HFFc6 (cell line): ENCODE measurements around the gene TCEA2. TPM values are rescaled to one million over a fixed set of nuclear protein-coding genes. Genes with fewer than 3 reads are reported as not detected.

Experiments
- DNase-seq: peaks from one replicate; pipeline ENCODE4 v3.0.0-alpha.2; 2018
- H3K27ac Mint-ChIP-seq: 2 replicates; pipeline ENCODE4 v1.8.0; 2020; ENCODE audit warnings: mild to moderate bottlenecking, mixed read lengths
- H3K27me3 Mint-ChIP-seq: 2 replicates; pipeline ENCODE4 v1.8.0; 2021; ENCODE audit warnings: mild to moderate bottlenecking, moderate library complexity, mixed read lengths; ENCODE audit not compliant: insufficient read depth
- H3K36me3 Mint-ChIP-seq: 2 replicates; pipeline ENCODE4 v1.8.0; 2021; ENCODE audit warnings: low read depth, mixed read lengths
- H3K4me1 Mint-ChIP-seq: 2 replicates; pipeline ENCODE4 v1.8.0; 2020; ENCODE audit warnings: low read depth, mixed read lengths
- H3K4me3 Mint-ChIP-seq: 2 replicates; pipeline ENCODE4 v1.8.0; 2020; ENCODE audit warnings: mild to moderate bottlenecking, moderate library complexity, mixed read lengths
- H3K9me3 Mint-ChIP-seq: 2 replicates; pipeline ENCODE4 v1.8.0; 2020; ENCODE audit warnings: mild to moderate bottlenecking, mixed read lengths
- total RNA-seq, 6 experiments: library from RNA; stranded (reverse); fragmentation: NEBNext Ultra II Directional; extraction: Animal tissue kit (Norgen Biotek cat#: 25700); gene quantifications; 2 replicates in 1 of 6; 3 replicates in 5 of 6; pipeline ENCODE4 v1.2.3, GENCODE V29; 2021
- TF ChIP-seq, protein P1 (sequence below): fragments of 200-600 bp; sonication (generic); IDR thresholded peaks from 2 replicates; pipeline ENCODE4 v1.5.0; 2021; ENCODE audit warnings: antibody characterized with exemption, mild to moderate bottlenecking

Gene TCEA2
- total RNA-seq, 6 experiments from 2014 or later, result 36.8 to 47.4 (median 41.5) TPM

- Mint-ChIP-seq H3K9me3 (no peaks in the 10 kb centered on the region), H3K4me3 (peak within 1 kb of the TSS; percentile 89), H3K4me1 (peaks cover 8% of the 10 kb centered on the region; the same call in 1 of the 2 replicates), H3K27ac (0 out of 2 replicates have a peak within 1 kb of the TSS, but pooled peaks have one; percentile 13), H3K27me3 (peaks cover 16% of the 10 kb centered on the region), H3K36me3 (no peaks in the 10 kb centered on the region)
- TF ChIP-seq, protein P1, sequence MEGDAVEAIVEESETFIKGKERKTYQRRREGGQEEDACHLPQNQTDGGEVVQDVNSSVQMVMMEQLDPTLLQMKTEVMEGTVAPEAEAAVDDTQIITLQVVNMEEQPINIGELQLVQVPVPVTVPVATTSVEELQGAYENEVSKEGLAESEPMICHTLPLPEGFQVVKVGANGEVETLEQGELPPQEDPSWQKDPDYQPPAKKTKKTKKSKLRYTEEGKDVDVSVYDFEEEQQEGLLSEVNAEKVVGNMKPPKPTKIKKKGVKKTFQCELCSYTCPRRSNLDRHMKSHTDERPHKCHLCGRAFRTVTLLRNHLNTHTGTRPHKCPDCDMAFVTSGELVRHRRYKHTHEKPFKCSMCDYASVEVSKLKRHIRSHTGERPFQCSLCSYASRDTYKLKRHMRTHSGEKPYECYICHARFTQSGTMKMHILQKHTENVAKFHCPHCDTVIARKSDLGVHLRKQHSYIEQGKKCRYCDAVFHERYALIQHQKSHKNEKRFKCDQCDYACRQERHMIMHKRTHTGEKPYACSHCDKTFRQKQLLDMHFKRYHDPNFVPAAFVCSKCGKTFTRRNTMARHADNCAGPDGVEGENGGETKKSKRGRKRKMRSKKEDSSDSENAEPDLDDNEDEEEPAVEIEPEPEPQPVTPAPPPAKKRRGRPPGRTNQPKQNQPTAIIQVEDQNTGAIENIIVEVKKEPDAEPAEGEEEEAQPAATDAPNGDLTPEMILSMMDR, result no peak
- DNase-seq, result no peak
These were observed 17.2 kb downstream of the TCEA2 start, which contains the start of gene OPRL1 for GRCh38 chr20:64080013-64080812. Gene OPRL1 (plus strand): TSS chr20:64080082. CDS start chr20:64092721, 12,639 bp downstream.

- no peaks in the 10 kb centered on the region for H3K9me3 Mint-ChIP-seq
- H3K36me3 Mint-ChIP-seq, result no peaks in the 10 kb centered on the region
- peaks cover 24% of the 10 kb centered on the region for H3K27me3 Mint-ChIP-seq
- H3K4me3 Mint-ChIP-seq, result peak overlapping the region; percentile 71
- DNase-seq, result no peak
- TF ChIP-seq, protein P1, result no peak
- peaks cover 8% of the 10 kb centered on the region; the same call in 1 of the 2 replicates for H3K4me1 Mint-ChIP-seq
- no peak overlapping the region for H3K27ac Mint-ChIP-seq
These were observed 18.0 kb downstream of the TCEA2 start for GRCh38 chr20:64080813-64081623.

DNA sequence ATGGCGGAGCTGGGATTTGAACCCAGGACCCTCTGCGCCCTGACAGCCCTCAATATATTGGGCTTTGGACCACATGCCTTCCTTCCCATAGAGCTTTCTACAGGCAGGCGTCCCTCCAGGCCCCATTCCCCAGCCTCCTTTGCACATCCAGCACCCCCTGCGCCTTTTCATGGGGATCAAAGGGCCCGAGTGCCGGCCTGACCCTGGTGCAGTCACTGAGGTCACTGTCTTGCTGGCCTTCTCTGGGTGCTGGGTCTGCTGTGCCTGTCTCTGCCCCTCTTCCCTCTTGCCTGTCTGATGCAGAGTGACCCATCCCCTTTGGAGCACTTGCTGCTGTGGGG, 18.6 kb downstream of the TCEA2 start:
- H3K9me3 Mint-ChIP-seq, result no peaks in the 10 kb centered on the region

DNA sequence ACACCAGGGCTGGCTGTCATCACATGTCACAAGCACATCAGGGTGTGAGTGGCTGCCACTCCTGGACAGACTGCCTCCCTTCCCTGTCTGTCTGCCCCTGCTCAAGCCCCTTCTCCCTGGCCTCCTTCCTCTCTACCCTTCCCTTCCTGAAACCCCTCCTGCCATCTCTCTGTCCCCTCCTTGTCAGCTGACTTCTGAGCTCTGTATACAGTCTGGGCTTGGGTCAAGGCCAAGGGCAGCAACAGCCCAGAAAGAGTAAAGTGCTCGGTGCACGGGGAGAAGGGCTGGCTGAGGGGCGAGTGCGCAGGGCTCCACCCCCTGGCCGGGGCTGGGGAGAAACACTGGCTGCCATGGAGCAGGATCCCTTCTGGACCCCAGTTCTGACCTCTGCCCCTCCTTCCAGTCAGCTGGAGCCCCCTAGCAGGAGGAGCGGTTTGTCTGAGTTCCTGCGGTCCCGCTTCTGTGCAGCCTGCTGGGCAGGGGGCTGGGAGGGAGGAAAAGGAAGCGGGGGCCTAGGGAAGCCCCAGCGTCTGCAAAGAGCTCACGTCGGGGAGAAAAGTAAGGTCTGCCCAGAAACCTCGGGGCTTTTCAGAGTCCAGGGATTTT, 19.2 kb downstream of the TCEA2 start:
- H3K4me3 Mint-ChIP-seq, result no peak overlapping the region
- TF ChIP-seq, protein P1, result no peak
- no peaks in the 10 kb centered on the region for H3K9me3 Mint-ChIP-seq
- H3K4me1 Mint-ChIP-seq, result peaks cover 8% of the 10 kb centered on the region; the same call in 1 of the 2 replicates
- H3K27me3 Mint-ChIP-seq, result peaks cover 24% of the 10 kb centered on the region
- H3K27ac Mint-ChIP-seq, result no peak overlapping the region
- H3K36me3 Mint-ChIP-seq, result no peaks in the 10 kb centered on the region
- DNase-seq, result no peak

More for the DNA sequence above, 18.6 kb downstream of the TCEA2 start:
- TF ChIP-seq, protein P1, result no peak
- Mint-ChIP-seq H3K27me3 (peaks cover 24% of the 10 kb centered on the region), H3K4me3 (no peak overlapping the region), H3K27ac (no peak overlapping the region), H3K4me1 (peaks cover 8% of the 10 kb centered on the region; the same call in 1 of the 2 replicates), H3K36me3 (no peaks in the 10 kb centered on the region)
- no peak for DNase-seq

DNA sequence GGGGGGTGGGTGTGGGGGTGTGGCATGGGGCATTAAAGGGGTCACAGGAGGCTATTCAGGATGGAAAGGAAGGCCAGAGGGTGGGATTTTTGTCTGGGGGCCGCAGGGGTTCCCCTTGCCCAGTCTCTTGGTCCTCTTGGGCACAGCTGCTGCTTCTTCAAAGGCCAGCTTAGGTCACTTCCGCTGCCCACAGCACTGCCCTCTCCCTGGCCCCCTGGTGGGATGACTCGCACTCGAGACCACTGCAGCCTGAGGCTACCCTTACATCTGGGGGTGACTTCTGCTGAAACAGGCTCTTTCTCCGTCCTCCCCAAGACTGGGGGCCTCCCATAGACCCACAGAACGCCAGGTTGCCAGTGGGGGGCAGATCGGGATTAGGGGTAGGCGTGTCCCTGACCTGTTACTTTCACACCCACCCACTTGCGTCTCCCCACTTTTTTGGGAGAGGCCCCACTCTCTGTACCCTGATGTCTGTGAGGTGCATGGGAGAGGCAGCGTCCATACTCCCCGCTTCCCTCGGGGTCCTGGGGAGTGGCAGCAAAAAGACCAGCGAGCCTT, 19.9 kb downstream of the TCEA2 start:
- Mint-ChIP-seq H3K4me3 (peak overlapping the region; percentile 51; the same call in 1 of the 2 replicates), H3K9me3 (no peaks in the 10 kb centered on the region), H3K4me1 (peaks cover 8% of the 10 kb centered on the region; the same call in 1 of the 2 replicates), H3K27me3 (peaks cover 25% of the 10 kb centered on the region), H3K36me3 (no peaks in the 10 kb centered on the region), H3K27ac (no peak overlapping the region)
- DNase-seq, result no peak
- TF ChIP-seq, protein P1, result no peak
